Lung (tissue), 12 donors: Measurements from ENCODE around the gene HIBADH. TPM values are rescaled to one million over a fixed set of nuclear protein-coding genes. Genes with fewer than 3 reads are reported as not detected.
A peak's percentile ranks its signal among the peaks of the same experiment; 100 is the strongest.

Experiments used
- ATAC-seq: fragments of 200-7000 bp; cut with Tn5 transposase; one replicate; pipeline ENCODE4 v1.9.1; 2020; ENCODE audit warnings: moderate number of reproducible peaks; ENCODE audit not compliant: insufficient read depth, low FRiP score
- DNase-seq, 3 donors: peaks; one replicate each; pipeline ENCODE4 v3.0.0-alpha.2; 2013 to 2017
- H3K27ac ChIP-seq, 2 donors: one replicate each; pipeline ENCODE4 v1.5.1; 2013; ENCODE audit warnings: mild to moderate bottlenecking in 2 of 2, moderate library complexity in 2 of 2, control low read depth in 1 of 2, inconsistent platforms in 1 of 2, low read depth in 1 of 2, low read length in 1 of 2
- H3K27me3 ChIP-seq, 3 donors: one replicate each; pipeline ENCODE4 v1.5.1; 2013; ENCODE audit warnings: low read length in 2 of 3; ENCODE audit not compliant: control insufficient read depth in 3 of 3, insufficient read depth in 3 of 3
- H3K36me3 ChIP-seq, 4 donors: one replicate each; pipeline ENCODE4 v1.5.1; 2013; ENCODE audit warnings: low read length in 4 of 4, mild to moderate bottlenecking in 1 of 4, moderate library complexity in 1 of 4; ENCODE audit not compliant: control insufficient read depth in 4 of 4, insufficient read depth in 4 of 4
- H3K4me1 ChIP-seq, 5 donors: one replicate each; pipeline ENCODE4 v1.5.1; 2013; ENCODE audit warnings: low read length in 5 of 5, mild to moderate bottlenecking in 2 of 5, moderate library complexity in 1 of 5; ENCODE audit not compliant: control insufficient read depth in 5 of 5, insufficient read depth in 5 of 5
- H3K4me3 ChIP-seq: one replicate; pipeline ENCODE4 v1.5.1; 2013; ENCODE audit warnings: mild to moderate bottlenecking, control low read depth, moderate library complexity
- H3K9ac ChIP-seq, 2 donors: one replicate each; pipeline ENCODE4 v1.5.1; 2013; ENCODE audit warnings: low read length in 2 of 2, control low read depth in 1 of 2; ENCODE audit not compliant: insufficient read depth in 1 of 2
- H3K9me3 ChIP-seq, 4 donors: one replicate each; pipeline ENCODE4 v1.5.1; 2013; ENCODE audit warnings: low read length in 3 of 4, mild to moderate bottlenecking in 1 of 4, moderate library complexity in 1 of 4; ENCODE audit not compliant: control insufficient read depth in 4 of 4, insufficient read depth in 3 of 4
- CTCF ChIP-seq: IDR thresholded peaks from 2 replicates; pipeline ENCODE4 v1.5.1; 2012; ENCODE audit warnings: mild to moderate bottlenecking; ENCODE audit errors: control extremely low read depth, extremely low read depth
- WGBS, 2 donors: extraction: QIAGEN DNeasy Blood & Tissue Kit; methylation state at CpG; one replicate each; pipeline ENCODE4 v1.1.7; 2013; 5-methylcytosine and 5-hydroxymethylcytosine counted together
- polyA plus RNA-seq, 2 donors: library from polyadenylated mRNA; stranded (reverse); fragments of 200-250 nt; gene quantifications; one replicate each; pipeline ENCODE4 v1.2.1, GENCODE V29; 2013
- total RNA-seq, 2 donors: library from RNA; depleted of rRNA in 1 of 2; stranded (reverse); fragments of >200 nt in 1 of 2; gene quantifications; one replicate each; pipeline ENCODE4 v1.2.1, GENCODE V29; 2014 to 2021
- donor health status: control.
- donor health status: control.
- donor health status: Bipolar disorder and iron deficiency.
- donor health status: healthy.
- donor health status: DM: yes; HTN: yes; CAD: no.

HIBADH gene
- total and polyA plus RNA-seq, 4 donors = 13.7 to 39.2 (median 17.4) TPM

DNA sequence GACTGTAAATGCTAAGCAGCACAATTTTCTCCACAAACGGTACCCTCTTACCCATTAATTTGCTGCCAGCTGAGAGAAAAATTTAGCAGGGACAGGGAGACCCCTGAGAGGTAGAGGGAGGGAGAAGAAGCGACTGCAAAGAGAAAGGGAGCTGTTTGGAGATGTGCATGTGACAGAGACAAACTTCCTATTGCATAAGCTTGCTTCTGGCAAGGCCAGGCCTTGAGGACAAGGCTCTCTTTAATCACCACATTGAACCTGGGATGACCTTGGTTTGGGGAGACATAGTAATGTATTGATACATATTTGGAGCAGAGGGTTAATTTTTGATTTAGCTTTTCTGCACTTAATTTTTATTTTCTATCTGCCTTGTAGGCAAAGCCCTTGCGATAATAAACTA lies 31.1 kb upstream of the HIBADH start:
- no peak for TF ChIP-seq CTCF
- Histone ChIP-seq H3K27ac (no peak overlapping the region), H3K9ac (no peak overlapping the region), H3K27me3 (no peaks in the 10 kb centered on the region), H3K4me3 (no peak overlapping the region), H3K9me3 (no peaks in the 10 kb centered on the region), H3K36me3 (no peaks in the 10 kb centered on the region), H3K4me1 (no peaks in the 10 kb centered on the region)
- DNase-seq (peak in 1 of 3 donors; percentile 36), ATAC-seq (no peak)
- WGBS, 2 donors = 60 to 73% methylated on average over 3 of the region's 3 CpGs

DNA sequence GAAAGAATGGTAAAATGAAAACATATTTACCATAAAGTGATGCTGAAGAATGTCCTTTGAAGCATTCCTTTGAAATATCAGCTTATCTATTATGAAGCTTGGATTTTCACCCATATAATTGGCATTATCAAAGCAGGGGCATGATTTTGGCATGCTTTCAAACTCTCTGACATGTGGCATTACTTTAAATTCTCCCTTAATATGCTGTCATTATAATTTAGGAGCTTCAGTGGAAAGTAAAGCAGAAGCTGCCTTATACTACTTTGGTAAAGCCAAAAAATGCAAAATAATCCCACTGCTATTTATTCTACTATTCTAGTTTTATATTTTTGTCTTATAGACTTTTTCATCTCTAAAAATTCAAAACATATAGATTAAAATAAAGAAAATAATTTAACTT lies 28.0 kb upstream of the HIBADH start:
- DNase-seq (no peak), ATAC-seq (no peak)
- TF ChIP-seq CTCF = no peak
- H3K9ac ChIP-seq = no peak overlapping the region
- H3K27ac ChIP-seq = no peak overlapping the region
- no peaks in the 10 kb centered on the region for H3K9me3 ChIP-seq
- no peaks in the 10 kb centered on the region for H3K27me3 ChIP-seq
- H3K36me3 ChIP-seq = no peaks in the 10 kb centered on the region
- H3K4me1 ChIP-seq = no peaks in the 10 kb centered on the region
- H3K4me3 ChIP-seq = no peak overlapping the region

DNA sequence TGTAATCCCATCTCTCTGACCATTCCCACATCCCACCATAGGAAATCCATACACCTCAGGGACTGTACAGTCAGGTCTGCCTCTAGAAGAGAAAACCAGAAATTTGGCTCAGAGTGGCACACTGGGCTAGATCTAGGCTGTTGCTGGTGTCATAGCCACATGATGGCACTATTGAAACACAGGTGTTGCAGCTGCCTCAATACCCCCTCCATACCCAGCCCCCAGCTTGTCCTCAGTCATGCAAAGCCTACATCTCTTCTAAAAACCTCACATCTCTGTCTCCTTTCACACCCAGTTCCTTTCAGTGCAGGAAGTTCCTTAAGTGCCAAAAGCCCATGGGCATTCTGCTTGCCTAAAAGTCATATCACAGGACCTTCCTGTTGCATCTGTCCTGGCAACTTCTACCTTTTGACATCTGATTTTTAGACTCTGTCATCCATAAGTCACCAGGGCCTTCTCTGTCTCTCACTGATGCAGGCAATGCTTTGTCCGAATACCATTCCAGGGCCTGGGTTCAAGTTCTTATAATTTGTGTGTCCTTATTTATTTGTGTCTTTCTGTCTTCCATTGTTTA lies 27.0 kb upstream of the HIBADH start:
- no peaks in the 10 kb centered on the region for H3K36me3 ChIP-seq
- no peaks in the 10 kb centered on the region for H3K9me3 ChIP-seq
- H3K27ac ChIP-seq = no peak overlapping the region
- DNase-seq (no peak), ATAC-seq (no peak)
- H3K27me3 ChIP-seq = no peaks in the 10 kb centered on the region
- 90 to 100% methylated on average over 1 of the region's 1 CpG for WGBS, 2 donors
- no peak overlapping the region for H3K4me3 ChIP-seq
- no peaks in the 10 kb centered on the region for H3K4me1 ChIP-seq
- H3K9ac ChIP-seq = no peak overlapping the region
- TF ChIP-seq CTCF = peak; percentile 25

DNA sequence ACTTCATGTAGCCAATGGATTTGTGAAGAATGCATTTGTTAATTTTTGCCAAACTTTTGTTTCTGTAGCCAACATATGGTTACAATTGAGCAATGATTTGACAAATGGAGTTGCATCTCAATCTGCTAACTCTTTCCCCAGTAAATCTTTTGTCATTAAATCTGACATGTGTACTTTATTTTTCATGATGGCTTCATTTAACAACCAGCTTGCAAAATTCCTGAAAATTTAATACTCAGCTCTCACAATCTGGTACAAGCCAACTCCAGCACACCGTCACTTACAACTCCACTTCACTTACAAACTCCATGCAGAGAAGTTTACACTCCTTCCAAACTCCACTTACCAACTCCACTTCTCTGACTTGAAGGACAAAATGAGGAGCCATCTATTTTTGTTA lies 26.5 kb upstream of the HIBADH start:
- no peak for TF ChIP-seq CTCF
- H3K27ac ChIP-seq = no peak overlapping the region
- H3K4me1 ChIP-seq = no peaks in the 10 kb centered on the region
- no peak overlapping the region for H3K9ac ChIP-seq
- ATAC-seq = no peak
- no peaks in the 10 kb centered on the region for H3K27me3 ChIP-seq
- no peaks in the 10 kb centered on the region for H3K9me3 ChIP-seq
- H3K36me3 ChIP-seq = no peaks in the 10 kb centered on the region
- no peak overlapping the region for H3K4me3 ChIP-seq
- WGBS, 2 donors = 70 to 74% methylated on average over 1 of the region's 1 CpG
- no peak for DNase-seq
